WI38 (cell line): ENCODE measurements around the gene HNRNPH1.

Experiments used
- H3K4me3 ChIP-seq: 2 replicates; pipeline ENCODE4 v1.5.1; 2011; ENCODE audit warnings: low read depth, mild to moderate bottlenecking, control low read depth, low read length
- TF ChIP-seq, protein P1 (sequence below): IDR thresholded peaks from 2 replicates; pipeline ENCODE4 v1.5.1; 2012; ENCODE audit warnings: low read depth, mild to moderate bottlenecking, control low read depth, low read length

The HNRNPH1 gene

DNA sequence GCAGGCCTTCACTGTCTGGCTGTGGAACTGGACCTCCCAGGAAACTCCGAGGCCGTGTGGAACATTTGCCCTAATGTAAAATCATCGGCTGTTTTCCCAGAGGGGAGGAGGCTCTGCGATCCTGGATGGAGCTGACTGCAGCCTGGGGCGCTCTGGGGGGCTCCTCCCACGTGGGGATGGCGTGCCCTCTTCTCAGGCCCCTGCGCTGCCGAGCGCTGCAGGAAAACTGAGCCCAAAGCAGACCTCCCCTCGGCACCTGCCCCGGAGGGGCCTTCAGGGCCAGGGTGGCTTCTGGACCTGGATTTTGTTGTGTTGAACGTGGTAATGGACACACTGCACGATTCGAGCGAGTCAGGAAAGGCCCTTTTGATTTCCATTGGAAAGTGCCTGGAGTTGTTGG lies 23.9 kb downstream of the HNRNPH1 start:
- TF ChIP-seq, protein P1, sequence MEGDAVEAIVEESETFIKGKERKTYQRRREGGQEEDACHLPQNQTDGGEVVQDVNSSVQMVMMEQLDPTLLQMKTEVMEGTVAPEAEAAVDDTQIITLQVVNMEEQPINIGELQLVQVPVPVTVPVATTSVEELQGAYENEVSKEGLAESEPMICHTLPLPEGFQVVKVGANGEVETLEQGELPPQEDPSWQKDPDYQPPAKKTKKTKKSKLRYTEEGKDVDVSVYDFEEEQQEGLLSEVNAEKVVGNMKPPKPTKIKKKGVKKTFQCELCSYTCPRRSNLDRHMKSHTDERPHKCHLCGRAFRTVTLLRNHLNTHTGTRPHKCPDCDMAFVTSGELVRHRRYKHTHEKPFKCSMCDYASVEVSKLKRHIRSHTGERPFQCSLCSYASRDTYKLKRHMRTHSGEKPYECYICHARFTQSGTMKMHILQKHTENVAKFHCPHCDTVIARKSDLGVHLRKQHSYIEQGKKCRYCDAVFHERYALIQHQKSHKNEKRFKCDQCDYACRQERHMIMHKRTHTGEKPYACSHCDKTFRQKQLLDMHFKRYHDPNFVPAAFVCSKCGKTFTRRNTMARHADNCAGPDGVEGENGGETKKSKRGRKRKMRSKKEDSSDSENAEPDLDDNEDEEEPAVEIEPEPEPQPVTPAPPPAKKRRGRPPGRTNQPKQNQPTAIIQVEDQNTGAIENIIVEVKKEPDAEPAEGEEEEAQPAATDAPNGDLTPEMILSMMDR: no peak
- H3K4me3 ChIP-seq: no peak overlapping the region

DNA sequence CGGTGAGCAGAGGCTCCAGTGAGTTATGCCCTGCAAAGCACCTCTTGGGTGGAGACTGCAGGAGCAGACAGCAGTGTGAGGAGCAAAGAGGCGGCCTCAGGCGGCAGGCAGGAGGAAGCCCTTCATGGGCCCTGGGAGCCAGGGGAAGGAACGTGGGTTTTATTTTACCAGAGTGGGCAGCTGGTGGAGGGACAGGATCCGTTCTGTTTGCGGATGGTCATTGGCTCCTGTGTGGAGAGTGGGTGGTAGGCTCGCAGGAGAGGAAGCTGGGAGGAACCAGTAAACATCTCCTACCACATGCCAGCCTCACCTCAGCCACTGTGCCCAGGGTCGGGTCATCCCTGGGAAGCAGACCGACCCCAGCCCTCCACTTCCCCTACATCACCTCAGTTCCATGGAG lies 24.4 kb downstream of the HNRNPH1 start:
- H3K4me3 ChIP-seq: no peak overlapping the region
- TF ChIP-seq, protein P1: no peak

DNA sequence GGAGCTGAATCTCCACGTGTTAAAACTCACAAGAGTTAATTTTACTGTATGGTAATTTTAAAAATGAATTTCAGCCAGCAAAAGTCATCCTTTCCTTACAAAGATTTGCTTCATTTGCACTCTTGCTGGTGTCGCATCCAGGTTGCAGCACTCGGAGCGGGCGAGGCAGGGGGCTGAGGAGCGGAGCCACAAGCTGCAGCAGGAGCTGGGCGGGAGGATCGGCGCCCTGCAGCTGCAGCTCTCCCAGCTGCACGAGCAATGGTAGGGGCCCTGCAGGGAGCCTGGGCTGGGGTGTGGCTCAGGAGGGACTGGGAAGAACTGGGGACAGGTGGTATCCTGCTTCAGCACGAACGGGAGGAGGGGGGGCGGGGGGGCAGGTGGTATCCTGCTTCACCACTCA lies 27.1 kb downstream of the HNRNPH1 start:
- TF ChIP-seq, protein P1: no peak
- no peak overlapping the region for H3K4me3 ChIP-seq

DNA sequence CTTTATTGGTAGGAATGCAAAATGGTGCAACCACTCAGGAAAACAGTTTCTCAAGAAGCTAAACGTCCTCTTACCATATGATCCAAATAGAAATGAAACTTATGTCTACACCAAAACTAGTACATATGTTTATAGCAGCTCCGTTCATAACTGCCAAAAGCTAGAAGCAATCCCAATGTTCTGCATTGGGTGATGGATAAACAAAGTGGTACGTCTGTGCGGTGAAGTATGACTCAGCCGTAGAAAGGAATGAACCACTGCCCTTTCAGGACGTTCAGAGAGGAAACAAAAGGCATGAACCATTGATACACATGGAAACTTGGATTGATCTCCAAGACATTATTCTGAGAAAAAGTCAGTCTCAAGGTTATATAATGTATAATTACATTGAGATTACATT lies 27.6 kb downstream of the HNRNPH1 start:
- H3K4me3 ChIP-seq: no peak overlapping the region
- TF ChIP-seq, protein P1: no peak

GRCh38 chr5:179588166-179588565 lies 35.3 kb downstream of the HNRNPH1 start:
- no peak overlapping the region for H3K4me3 ChIP-seq
- TF ChIP-seq, protein P1: no peak

DNA sequence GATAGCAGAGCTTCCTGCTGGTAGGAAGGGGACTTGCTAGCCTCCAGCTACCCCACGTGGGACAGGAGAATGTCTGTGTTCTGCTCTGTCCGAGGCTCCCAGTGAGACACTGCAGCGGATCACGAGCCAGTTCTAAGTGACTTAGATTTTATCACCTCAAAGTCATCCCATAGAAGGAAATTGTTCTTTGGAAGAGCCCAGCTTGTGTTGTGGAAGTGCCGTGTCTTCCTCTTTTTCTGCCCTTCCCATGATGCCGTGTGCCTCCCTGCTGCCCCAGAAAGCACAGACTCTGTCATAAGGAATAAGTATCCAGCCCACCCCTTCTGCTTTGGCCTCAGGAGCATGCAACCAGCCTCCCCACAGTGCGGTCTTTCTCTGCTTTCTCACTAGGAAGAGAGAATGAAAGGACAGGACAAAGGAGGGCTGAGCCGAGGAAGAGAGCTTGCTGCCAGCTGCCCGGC lies 37.5 kb downstream of the HNRNPH1 start:
- no peak overlapping the region for H3K4me3 ChIP-seq
- TF ChIP-seq, protein P1: no peak

- TF ChIP-seq, protein P1: no peak
- H3K4me3 ChIP-seq: no peak overlapping the region
Observed at GRCh38 chr5:179577286-179577960, 46.0 kb downstream of the HNRNPH1 start.
